ENCODE measurements around the gene CRYGN.

GRCh38 chr7:151405588-151405987 lies 34.4 kb downstream of the CRYGN start:
- no peak for TF ChIP-seq POLR2A (IDR thresholded peaks at IDR 0.05)
- TF ChIP-seq, protein P1, sequence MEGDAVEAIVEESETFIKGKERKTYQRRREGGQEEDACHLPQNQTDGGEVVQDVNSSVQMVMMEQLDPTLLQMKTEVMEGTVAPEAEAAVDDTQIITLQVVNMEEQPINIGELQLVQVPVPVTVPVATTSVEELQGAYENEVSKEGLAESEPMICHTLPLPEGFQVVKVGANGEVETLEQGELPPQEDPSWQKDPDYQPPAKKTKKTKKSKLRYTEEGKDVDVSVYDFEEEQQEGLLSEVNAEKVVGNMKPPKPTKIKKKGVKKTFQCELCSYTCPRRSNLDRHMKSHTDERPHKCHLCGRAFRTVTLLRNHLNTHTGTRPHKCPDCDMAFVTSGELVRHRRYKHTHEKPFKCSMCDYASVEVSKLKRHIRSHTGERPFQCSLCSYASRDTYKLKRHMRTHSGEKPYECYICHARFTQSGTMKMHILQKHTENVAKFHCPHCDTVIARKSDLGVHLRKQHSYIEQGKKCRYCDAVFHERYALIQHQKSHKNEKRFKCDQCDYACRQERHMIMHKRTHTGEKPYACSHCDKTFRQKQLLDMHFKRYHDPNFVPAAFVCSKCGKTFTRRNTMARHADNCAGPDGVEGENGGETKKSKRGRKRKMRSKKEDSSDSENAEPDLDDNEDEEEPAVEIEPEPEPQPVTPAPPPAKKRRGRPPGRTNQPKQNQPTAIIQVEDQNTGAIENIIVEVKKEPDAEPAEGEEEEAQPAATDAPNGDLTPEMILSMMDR (IDR thresholded peaks at IDR 0.05): no peak

All from uterus (tissue), 2 donors.